NCI-H748 (cell line): ENCODE results near the gene PTGER4.

ENCODE experiments used
- DNase-seq: peaks from one replicate; lab custom pipeline; 2025; ENCODE audit not compliant: unreplicated experiment; lab: John Stamatoyannopoulos, UW

Gene PTGER4

DNA sequence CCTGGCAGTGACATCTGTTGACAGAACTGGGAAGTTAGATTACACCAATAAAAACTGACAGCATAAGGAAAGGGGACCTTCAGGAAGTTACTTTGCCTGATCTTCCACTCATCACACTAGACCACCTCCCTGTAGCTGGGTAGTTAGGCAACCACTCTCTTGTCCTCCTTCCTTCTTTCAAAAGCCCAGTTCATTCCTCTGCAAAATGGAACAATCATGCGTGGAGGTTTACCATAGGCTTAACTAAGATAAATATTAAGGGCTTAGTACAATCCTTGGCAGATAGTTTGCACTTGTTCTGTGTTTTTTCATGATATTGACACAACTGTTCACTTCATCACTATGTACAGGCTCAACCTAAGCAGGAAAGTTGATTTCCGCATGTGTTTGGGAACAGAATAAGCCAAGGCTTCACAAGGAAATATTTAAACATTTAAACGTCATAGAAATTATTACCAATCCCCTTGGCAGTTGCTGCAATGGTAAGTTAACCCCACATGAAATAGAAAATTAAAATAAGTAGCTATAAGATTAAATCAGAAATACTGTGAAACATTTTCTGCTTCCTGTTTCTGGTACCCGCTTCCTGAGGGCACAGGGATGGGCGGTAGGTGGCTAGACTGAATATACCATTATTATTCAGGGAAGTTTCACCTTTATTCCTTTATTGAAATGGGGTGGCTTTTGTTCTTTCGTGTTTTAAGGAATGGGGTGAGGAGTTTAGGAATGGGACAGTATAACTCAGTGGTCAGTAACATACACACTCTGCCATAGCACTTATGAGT is 9.9 kb upstream of the PTGER4 start:
- DNase-seq = no peak

DNA sequence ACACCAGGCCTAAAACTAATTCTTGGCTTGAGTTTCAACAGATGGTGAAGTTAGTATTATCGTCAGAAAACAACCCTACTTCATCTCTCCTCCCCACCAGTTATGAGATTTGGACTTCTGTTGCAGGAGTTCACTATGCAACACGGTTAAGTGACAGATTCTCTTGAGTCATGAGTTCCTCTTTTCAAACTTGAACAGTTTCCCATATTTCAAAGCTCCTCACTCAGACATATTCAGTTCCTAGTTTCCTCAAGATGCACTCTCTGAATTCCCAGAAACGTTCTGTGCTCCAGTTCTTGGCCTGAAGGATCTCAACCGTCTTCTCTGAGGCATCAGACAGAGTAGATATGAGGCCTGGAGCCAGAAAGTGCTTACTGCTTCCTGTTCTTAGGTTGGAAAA is 7.3 kb upstream of the PTGER4 start:
- no peak for DNase-seq

DNA sequence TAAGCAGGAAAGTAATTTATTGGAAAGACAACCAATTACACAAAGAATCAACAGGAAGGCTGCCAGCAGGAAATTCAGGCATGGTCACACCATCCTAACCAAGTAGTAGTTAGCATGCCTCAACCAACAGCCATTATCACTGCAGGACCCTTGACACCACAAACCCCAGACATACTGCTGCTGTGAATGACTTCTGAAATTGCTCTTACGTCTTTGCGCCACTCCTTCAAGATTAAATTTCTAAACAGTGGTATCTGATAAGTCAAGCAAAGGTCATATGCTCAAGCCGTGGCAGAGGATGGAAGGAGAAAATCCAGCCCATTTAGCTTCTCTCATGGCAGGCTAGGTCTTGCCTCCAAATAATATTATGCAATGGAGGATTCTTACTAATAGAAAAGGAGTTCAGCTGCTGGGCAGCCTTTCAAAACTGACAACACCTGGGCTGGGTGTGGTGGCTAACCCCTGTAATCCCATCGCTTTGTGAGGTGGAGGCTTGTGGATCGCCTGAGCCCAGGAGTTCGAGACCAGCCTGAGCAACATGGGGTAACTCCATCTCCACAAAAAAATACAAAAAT is 5.0 kb upstream of the PTGER4 start:
- DNase-seq = no peak

DNA sequence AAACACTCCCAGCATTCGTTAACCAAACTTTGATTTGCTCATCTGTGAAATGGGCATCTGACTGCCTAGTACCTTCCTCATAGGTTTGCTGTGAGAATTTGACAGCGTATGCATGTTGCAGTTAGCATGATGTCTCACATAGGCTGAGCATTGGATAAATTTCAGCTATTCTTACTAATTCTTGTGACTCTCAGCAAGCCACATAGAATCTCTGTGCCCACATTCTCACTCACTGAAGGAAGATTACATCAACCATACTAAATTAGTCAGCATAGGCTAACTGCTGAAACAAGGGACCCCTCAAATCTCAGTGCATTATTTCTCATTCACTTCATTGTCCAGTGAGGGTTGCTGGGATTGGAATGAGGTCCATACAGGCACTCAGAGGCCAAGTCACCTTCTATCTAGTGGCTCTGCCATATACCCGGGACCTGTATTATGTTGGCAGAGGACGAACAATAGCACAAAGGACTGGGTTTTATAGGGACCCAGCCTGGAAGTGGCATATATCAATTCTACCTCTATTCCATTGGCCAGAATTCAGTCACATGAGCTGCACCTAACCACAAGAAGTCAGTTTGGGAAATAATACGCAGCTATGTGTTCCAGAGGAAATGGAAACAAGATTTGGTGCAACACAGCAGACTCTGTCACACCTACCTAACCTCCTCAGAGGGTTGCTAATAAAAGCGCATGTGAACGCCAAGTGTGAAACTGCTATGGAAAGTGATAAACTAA is 4.2 kb upstream of the PTGER4 start:
- no peak for DNase-seq

DNA sequence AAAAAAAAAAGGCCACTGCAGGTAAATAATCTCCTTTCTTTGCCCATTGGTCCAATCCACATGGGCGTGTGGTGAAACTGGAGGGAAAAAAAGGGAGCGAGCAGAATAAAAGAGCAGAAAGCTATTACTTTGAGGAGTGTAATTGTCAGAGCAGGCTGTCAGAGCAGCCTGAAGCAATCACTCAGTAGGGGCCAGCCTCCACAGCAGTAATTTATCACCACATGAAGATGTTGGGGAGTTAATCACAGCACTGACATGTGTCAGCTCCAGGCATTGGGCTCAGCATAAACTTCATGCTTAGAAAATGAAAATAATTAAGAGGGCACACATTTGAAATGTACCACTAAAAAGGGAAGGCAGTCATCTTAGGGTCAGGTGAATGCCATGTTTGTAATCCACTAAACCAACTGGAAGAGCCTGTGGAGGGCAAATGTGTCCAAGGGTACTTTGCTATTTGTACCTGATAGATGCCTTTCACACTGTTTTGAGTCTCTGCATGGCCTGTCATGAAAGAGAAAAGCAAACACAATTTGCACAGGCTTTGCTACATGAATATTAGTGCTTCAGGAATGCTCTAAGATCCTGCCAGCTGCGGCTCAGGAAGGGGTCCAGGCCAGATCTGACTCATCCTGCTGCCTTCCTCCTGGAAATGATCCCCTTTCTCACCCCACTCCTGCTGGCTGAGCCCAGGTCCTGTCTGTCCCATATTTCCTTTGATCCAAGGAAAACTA is 2.9 kb upstream of the PTGER4 start:
- peak; percentile 97 for DNase-seq

DNA sequence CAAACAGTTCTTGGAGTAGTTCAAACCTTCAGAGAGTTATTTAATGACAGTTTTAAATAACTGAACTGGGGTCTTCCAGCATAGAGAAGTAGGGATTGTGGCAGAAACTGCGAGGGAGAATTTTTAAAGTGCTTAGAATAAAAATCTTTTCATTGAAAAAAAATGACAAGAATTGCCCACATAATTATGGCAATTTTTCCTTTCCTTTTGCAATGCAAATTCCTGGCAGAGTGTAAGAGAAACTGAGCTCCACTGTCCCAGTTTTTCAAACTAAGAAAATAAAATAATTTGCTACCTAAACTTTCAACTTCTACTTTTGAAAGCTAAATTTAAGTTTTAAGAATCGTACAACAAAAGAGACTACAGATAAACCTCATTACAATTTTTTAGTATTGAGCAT is 2.3 kb upstream of the PTGER4 start:
- no peak for DNase-seq

DNA sequence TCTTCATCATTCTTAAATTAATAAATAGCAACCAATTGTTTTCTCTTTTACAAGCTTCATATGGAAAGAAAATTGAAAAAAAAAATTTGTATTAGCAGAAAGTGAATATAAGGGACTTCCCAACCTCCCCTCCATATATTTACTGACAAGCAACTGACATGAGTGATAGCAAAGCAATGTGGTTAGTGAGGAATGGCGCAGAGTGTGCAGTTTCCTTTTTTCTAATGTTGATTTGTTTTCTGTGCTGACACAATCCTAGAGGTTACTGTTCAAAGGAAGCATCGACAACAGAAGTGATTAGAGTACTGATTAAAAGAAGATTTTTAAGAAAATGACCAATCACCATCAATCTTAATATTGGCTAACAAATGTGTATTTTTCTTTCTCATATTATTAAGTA is 1.7 kb upstream of the PTGER4 start:
- DNase-seq = peak; percentile 31

DNA sequence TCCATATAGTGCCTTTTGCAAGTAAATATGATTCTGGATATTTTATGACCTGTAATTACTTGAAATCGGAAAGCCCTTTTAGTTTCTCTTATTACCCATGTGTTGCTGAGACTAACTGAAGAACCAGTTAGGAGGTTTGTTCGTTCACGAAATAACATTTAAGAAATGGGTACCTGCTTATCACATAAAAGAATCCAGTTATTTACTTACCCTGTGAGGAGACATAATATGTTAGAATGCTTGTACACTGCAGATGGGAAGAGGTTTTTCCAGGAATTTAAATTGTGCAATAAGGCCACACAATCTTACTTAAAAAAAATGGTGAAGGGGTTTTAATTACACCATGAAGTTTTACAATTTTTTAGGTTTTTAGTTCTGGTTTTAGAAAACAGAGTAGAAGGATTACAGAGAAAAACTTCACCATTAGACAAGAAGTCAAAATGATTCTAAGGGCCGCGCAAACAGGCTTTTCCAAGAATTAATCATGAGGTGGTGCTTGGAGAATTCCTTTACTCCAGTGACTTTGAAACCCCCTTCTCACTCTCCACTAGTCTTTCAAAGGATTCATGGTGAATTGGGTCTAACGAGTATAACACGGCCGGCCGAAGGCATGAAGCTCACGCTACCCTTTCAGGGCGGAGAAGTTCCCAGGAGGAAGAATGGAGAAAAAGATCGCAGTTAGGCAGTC is 1.1 kb upstream of the PTGER4 start:
- DNase-seq = no peak

DNA sequence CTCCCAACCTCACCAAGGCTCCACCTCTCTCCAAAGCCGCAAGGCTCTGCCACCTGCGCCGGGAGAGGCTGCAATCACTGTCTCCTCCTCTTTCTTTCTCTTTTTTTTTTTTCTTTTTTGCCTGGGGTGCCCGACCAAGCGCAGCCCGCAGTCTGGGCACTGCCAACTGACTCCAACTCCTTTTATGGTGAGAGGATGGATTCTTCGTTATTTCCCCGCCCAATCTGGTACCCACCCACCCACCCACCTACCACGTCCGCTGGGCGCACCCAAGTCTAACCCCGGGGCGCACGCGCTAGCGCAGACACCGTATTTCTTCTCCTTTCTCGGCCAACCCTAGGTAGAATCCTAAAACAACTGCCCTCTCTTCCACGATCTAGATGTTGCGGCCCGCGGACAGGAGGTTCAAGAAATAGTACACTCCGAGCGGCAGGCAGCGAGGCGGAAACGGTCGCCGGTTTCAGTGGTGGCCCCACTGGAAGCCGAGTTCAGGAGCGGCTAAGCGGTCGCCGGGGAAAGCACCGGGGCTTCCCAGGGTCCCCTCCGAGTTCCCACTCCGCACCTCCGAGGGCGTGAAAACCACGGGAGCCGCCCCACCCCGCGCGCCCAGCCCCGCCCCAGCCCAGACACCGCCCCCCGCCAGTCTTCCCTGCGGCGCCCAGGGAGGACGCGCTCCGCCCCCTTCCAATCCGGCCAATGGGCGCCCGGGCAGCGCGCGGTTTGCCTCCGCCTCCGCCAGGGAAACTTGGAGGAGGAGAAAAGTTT is 385 bp upstream of the PTGER4 start:
- peak; percentile 97 for DNase-seq

DNA sequence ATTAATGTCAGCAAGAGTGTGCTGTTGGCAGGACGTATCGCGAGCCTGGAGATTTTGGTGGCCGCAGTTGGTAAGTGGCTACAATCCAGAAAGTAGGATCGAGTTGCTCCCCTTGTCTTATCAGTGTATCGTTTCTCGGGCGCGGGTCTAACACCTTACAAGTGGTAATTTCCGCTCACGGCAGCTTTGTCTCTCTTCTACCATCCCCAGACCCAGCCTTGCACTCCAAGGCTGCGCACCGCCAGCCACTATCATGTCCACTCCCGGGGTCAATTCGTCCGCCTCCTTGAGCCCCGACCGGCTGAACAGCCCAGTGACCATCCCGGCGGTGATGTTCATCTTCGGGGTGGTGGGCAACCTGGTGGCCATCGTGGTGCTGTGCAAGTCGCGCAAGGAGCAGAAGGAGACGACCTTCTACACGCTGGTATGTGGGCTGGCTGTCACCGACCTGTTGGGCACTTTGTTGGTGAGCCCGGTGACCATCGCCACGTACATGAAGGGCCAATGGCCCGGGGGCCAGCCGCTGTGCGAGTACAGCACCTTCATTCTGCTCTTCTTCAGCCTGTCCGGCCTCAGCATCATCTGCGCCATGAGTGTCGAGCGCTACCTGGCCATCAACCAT is 1.1 kb downstream of the PTGER4 start:
- DNase-seq = peak; percentile 50

DNA sequence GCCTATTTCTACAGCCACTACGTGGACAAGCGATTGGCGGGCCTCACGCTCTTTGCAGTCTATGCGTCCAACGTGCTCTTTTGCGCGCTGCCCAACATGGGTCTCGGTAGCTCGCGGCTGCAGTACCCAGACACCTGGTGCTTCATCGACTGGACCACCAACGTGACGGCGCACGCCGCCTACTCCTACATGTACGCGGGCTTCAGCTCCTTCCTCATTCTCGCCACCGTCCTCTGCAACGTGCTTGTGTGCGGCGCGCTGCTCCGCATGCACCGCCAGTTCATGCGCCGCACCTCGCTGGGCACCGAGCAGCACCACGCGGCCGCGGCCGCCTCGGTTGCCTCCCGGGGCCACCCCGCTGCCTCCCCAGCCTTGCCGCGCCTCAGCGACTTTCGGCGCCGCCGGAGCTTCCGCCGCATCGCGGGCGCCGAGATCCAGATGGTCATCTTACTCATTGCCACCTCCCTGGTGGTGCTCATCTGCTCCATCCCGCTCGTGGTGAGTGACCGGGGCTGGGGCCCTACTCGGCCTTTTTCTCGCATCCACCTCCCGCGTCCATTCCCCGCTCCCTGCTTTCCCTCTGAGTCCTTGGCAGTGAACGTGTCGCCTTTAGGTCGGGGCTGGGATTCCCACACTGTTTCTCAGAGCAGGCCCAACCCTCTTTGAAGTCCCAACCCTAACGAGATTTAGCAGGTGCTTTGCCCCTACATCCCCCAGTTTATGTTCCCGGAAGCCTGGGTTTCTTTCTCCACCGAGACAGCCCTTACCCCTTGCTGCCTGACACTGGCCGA is 1.8 kb downstream of the PTGER4 start:
- DNase-seq = peak; percentile 56

DNA sequence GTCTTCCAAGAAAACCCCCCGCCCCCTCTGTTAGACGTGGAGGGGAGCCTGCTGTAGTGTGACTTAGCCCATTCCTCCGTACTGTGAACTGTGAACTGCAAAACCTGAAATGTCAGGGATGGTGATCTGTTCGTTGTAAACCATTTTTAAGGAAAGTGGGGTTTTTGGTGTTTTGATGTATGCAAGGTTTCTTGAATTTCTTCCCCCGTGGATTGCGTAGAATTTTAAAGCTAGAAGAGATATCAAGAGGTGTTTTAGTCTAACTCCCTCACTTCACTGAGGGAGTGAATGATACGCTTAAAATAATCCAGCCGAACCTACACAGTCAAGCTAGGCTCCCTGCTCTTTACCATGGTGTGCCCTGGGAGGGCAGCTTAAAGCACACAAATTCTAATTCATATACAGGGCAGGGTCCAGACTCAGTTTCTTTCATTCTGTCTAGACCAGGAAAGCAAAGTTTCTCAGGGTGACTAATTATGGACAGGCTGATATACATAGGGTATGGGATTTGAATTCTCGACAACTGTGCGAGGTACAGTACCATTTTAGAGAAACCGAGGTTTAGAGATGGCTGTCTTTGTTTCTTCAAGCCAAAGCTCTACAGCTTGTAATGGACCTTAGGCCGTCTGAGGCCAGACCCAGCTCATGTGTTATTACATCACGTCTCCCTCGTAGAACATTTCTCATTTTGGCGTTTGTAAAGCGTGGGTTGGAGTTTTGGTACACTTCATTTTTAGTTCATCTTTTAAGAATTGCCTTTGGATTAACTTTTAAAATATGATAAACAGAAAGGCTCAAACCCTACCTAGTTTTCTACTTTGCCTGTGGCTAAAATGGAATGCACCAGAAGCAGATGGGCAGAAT is 2.7 kb downstream of the PTGER4 start:
- DNase-seq = no peak

DNA sequence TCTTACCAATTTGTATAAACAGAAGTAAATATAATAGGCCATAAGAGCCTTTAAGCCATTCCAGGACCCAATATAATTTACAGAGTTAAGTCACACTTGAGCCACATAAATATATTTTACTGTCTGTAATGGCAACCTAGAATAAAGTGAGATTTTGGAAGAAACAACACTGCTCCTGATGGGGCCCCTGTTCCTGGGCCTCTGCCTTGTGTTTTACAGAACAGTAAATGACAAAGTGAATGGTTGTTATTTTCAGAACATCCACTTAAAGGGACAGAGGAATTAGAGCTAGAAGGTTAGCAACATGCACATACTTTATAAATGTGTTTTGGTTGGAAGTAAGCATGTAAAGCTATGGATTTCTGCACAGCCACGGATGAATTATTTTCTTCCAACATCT is 3.6 kb downstream of the PTGER4 start:
- DNase-seq = no peak

DNA sequence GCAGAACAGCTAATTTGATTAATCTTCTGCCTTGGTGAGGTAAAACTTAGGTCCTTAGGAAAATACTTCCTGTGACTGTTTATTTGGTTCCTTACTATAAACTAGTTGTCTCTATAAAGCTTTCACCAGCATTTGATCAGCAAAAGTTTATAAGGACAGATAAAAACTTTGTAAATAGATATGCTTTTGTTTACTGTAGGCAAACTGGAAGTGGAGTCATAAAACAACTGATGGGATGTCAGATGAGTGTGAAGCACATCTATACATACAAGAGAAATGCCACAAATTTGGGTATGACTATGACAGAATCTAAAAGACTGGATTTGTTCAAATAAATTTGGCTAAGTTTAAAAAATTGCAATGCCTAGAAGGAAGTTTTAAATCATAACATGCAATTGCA is 5.5 kb downstream of the PTGER4 start:
- no peak for DNase-seq

DNA sequence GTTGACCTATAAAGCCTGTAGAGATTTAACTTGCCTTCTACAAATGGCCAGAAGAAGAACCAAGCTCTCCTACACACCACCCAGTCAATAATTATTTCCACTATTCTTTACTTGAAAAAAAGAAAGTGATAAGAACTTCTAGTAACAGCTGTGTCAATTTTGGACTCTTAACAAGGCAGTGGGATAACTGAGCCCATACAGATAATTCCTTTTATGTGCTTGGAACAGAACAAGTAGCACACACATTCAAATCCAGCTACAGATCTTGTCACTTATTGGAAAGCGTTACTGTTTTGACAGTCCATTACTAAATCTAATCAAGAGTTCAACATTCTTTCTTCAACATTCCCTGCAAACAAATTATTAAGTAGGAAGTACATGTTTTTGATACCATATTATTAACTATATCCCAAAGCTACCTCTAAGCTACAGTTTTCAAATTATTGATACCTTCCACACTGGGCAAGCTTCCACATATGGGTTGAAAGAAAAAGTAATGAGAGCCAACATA is 6.3 kb downstream of the PTGER4 start:
- DNase-seq = no peak

DNA sequence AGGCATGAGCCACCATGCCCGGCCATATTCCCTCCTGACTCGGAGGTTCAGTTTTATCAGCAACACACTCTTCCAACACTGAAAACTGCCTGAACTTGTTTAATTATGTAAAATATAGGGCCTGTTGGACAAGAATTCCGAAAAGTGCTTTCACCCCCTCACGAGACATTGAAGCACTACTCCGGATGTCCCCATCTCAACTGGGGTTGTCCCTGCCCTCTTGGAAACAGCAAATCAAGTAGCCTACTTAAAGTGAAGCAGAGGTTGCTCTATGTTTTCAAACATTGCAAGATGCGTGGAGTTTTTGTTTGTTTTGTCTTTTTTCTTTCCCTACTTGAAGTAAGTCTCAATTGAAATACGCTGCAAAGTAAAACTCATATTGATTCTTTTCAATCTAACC is 7.6 kb downstream of the PTGER4 start:
- no peak for DNase-seq

DNA sequence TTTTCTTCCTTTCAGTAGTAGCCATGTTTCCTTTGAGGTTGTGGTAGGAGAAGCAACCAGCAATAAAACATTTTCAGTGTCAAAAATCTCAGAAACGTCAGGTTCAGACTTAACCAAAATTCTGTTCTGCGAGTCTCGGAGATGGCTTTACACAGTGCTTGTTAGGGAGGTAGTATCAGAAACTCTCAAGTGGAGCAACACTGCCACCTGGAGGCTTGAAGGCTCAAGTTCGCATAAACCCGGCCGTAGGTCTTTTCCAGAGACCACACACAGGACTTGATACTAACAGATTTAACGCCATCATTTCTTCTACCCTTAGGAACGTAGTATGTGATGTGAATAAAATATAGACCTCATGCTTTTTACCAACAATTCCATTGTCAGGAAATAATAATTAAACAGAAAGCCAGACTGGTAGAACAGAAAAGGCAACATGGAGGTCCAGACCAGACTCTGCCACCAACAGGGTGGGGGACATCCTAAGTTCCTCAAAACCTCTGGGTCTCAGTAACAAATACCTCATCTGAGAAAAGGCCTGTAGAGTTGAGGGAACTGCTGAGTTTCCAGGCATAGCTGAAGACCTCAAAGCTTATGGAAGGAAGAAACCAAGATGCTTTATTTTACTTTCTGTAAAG is 8.5 kb downstream of the PTGER4 start:
- peak; percentile 93 for DNase-seq
